Mucosa of gallbladder (tissue), 1 donor: ENCODE data around the gene CDH15. TPM values are rescaled to one million over a fixed set of nuclear protein-coding genes. Genes with fewer than 3 reads are reported as not detected.
A peak's percentile ranks its signal among the peaks of the same experiment; 100 is the strongest.
"Not testable (repeated sequence)": the region's sequence is repeated elsewhere in the genome, so short reads cannot be mapped to it uniquely, and the experiment has no call there.

ENCODE experiments used
- DNase-seq: peaks from one replicate; pipeline ENCODE4 v3.0.0-alpha.2; 2020; ENCODE audit warnings: low spot score
- total RNA-seq: library from RNA; stranded (reverse); gene quantifications from one replicate; pipeline ENCODE4 v1.2.1, GENCODE V29; 2021
- donor health status: DM: no; HTN: no; CAD: no.

Gene CDH15
- total RNA-seq, 1 donor from 2014 or later: 0.20 TPM

GRCh38 chr16:89187770-89188392 lies 16.3 kb downstream of the CDH15 start:
- DNase-seq: no peak

- not testable (repeated sequence) for DNase-seq
These were observed 17.2 kb downstream of the CDH15 start for GRCh38 chr16:89188471-89189357.

DNA sequence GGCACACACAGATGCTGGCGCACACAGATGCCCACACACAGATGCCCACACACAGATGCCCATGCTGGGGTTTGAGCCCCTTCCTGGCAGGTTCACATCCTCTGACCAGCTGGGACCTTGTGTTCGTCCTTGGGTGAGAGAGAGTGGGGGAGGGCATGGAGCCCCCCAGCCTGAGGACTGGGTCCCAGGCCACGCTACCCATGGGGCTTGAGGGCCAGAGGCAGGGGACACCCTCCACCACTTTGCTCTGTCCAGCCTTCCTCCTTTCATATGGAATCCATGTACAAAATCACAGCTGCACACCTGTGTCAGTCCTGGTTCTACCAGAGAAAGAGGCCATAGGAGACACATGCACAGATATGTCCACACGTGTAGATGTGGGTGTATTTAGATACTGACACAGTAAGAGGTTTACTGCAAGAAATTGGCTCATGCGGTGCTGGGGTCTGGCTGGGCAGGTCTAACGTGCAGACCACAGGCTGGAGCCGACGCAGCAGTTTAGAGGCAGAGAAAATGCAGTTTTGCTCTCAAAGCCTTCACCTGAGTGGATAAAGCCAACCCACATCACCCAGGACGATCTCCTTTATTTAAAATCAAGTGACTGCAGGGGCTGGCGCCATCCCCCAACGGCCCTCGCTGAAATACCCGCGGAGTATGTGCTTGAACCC lies 17.9 kb downstream of the CDH15 start:
- DNase-seq: no peak

- DNase-seq: no peak
These were observed 18.8 kb downstream of the CDH15 start for GRCh38 chr16:89190150-89190958.

GRCh38 chr16:89191033-89191900 lies 19.7 kb downstream of the CDH15 start:
- DNase-seq: no peak

- no peak for DNase-seq
These were observed 20.3 kb downstream of the CDH15 start for GRCh38 chr16:89191901-89192185.

DNA sequence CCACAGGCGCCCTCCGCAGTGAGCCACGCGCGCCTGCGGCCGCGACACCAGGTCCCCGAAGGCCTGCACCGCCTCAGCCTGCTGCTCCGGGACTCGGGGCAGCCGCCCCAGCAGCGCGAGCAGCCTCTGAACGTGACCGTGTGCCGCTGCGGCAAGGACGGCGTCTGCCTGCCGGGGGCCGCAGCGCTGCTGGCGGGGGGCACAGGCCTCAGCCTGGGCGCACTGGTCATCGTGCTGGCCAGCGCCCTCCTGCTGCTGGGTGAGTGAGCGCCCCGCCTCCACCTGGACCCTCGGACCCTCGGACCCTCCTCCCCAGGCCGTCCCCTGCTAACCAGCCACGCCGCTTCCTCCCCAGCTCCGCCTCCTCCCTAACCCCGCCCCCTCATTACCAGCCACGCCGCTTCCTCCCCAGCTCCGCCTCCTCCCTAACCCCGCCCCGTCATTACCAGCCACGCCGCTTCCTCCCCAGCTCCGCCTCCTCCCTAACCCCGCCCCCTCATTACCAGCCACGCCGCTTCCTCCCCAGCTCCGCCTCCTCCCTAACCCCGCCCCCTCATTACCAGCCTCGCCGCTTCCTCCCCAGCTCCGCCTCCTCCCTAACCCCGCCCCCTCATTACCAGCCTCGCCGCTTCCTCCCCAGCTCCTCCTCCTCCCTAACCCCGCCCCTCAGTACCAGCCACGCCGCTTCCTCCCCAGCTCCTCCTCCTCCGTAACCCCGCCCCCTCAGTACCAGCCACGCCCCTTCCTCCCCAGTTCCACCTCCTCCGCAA lies 20.8 kb downstream of the CDH15 start:
- peak; percentile 79 for DNase-seq

GRCh38 chr16:89192956-89193575 lies 21.5 kb downstream of the CDH15 start:
- peak; percentile 45 for DNase-seq

DNA sequence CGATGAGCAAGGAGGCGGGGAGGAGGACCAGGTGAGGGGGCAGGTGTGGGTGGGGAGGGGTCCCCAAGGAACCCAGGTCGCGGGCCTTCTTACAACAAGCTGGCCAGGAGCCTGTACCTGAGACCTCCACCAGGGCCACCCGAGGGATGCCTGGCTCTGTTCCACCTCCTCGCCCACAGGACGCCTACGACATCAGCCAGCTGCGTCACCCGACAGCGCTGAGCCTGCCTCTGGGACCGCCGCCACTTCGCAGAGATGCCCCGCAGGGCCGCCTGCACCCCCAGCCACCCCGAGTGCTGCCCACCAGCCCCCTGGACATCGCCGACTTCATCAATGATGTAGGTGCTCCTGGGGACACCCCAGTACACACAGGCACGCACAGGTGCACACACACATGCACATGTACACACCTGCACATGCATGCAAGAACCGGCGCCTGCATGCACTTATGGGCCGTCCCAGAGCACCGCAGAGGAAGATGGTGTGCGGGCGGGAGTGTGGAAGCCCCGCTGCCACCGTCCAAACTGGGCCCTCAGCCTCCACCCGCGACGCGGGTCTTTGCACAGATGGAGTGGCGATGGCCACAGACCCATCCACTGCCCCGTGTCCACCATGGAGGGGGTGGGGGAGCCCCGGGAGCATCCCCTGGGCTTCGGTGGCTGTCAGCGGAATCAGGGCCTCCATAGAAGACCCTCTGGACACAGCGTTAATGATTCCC lies 22.2 kb downstream of the CDH15 start:
- no peak for DNase-seq

DNA sequence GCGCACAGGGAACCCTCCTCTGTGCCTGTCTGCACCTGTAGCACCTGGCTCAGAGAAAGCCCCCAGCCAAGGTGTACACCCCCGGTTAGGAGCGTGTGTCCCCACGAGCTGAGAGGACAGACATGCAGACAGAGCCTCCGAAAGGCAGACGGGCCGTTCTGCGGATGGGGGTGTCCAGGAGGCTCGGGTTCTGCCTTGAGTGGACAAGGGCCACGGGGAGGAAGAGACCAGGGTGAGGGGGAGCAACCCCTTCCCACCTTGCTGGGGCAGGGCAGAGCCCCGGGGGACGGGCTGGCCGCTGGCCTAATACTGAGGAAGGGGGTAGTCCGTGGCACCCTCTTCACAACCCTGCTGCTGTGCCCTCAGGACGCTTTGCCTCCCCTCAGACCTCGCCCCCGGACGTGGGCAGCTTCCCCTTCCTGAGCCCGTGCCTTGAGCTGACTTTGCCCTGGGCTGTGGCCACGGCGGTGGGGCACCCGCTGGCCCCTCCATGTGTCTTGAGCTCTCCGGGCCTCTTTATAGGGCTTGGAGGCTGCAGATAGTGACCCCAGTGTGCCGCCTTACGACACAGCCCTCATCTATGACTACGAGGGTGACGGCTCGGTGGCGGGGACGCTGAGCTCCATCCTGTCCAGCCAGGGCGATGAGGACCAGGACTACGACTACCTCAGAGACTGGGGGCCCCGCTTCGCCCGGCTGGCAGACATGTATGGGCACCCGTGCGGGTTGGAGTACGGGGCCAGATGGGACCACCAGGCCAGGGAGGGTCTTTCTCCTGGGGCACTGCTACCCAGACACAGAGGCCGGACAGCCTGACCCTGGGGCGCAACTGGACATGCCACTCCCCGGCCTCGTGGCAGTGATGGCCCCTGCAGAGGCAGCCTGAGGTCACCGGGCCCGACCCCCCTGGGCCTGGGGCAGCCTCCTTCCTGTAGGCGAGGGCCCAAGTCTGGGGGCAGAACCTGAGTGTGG lies 23.1 kb downstream of the CDH15 start:
- no peak for DNase-seq

DNA sequence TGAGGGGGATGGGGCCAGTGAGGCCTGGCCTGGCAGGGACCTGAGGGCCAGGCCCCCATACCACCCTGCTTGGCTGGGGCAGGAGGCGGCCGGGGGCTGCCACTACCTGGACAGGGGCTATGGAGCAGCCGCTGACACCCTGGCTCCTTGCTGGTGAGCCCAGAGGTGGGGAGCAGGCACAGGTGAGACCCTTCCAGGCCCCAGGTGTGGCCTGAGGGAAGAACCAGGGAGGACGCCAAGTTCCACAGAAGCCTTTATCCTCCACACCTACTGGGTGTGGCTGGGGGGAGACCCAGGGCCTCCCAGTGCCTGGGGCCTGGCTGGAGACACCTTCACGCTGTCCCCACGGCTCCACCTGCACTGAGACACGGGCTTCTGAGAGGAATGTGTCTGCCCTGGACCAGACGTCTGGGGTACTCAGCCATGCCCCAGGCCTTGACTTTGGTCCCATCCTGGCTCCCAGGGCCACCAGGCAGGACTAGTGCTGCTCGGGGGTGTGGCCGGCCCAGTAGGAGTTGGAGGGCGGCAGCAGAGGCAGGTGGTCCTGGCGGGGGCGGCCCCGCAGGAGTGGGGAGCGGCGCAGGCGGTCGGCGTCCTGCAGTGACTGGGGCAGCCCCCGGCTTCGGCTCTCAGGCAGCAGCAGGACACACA lies 24.1 kb downstream of the CDH15 start:
- DNase-seq: no peak

DNA sequence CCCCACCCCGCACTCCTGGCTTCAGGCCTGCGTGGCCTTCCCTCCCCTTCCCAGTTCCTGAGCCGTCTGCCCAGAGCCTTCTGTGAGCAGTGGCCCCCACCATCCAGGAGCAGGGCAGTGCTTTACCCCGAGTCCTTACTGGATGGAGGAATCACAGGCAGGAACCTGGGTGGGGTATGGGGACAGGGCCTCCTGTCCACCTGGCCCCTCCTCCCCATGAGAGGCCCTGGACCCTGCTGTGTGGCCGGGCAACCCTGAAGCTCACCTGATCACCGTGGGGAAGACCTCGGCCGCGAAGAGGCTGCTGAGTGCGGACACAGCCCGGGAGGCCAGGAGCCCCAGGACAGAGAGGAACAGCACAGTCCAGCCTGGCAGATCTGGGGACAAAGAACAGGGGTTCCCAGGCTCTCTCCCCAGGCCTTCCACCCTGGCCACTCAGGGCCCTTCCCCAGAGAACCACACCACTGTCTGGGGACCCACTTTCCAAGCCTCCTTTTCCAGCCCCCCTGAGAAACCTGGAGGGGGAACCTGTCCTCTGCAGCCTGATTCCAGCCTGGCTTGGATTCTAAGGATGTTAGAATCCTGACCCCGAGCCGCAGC lies 25.6 kb downstream of the CDH15 start:
- DNase-seq: no peak

DNA sequence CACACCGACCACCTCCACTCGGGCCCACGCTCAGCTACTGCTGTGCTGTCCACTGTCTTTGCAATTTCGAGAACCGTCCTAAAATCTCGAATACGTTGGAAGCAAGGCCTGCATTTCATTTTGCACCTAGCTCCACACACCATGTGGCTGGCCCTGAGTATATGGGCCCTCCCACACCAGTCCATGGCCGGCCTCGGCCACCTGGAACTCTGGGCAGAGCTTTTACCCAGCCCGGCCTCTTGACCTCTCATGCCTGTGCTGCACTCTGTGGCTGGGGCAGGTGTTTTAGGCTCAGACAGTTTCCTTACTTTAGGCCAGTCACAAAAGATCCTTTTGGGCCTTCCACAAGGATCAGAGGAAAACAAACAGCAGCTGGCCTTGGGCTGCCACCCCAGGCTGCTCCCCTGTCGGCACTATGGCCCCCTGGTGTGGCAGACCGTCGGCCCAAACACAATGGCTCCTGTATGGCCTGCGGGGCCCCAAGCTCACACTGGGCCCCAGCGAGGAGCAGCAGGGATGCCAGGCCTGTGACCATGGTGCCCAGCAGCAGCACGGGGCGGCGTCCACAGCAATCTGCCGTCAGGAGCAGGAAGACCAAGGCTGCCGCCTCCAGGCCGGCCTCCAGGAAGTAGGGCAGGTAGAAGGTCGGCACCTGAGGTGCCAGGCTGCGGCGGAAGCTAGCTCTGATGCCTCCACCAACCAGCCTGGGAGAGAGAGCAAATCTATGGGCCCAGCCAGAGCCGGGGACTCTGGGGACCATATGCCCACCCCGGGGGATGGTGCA lies 26.3 kb downstream of the CDH15 start:
- DNase-seq: no peak

DNA sequence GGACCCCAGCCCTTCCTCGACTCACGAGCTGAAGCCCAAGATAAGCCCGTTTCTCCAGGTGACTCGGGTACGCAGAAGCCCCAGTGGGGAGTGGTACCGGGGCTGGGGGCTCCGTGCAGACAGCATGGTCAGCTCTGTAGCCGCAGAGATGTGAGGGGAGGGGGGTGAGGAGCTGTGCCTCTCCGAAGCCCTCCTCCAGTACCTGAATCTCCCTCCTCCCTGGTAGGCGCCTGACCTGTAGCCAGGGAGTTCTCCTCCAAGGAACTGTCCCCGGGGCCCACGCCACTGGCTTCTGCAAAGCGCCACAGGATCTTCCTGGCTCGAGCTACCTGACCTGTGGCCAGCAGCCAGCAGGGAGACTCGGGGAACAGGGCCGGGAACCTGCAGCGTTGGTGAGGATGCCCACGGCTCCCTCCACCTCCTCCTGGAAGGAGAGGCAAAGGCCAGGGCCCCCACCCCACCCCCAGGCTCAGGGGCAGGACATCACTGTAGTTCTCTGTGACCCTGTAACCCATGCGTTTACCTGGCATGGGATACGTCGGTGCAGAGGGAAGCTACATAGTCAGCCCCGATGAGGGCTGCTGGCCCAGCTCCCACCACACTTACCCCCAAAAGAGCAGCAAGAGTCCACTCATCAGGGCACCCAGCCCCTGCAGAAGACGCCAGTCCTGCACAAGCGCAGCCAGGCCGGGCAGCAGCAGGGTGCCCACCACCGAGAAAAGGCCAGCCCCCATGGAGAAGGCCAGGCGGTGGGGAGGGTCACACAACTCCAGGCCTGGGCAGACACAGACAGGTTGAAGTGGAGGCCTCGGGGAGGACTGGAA lies 27.1 kb downstream of the CDH15 start:
- no peak for DNase-seq
